GM21737 (cell line): ENCODE measurements around the gene CORO2B.

Source experiments
- ATAC-seq: cut with Tn5 transposase; IDR thresholded peaks from one replicate; pipeline ENCODE4 v1.9.1; 2021; ENCODE audit warnings: mild to moderate bottlenecking, moderate library complexity; ENCODE audit not compliant: unreplicated experiment

CORO2B gene

DNA sequence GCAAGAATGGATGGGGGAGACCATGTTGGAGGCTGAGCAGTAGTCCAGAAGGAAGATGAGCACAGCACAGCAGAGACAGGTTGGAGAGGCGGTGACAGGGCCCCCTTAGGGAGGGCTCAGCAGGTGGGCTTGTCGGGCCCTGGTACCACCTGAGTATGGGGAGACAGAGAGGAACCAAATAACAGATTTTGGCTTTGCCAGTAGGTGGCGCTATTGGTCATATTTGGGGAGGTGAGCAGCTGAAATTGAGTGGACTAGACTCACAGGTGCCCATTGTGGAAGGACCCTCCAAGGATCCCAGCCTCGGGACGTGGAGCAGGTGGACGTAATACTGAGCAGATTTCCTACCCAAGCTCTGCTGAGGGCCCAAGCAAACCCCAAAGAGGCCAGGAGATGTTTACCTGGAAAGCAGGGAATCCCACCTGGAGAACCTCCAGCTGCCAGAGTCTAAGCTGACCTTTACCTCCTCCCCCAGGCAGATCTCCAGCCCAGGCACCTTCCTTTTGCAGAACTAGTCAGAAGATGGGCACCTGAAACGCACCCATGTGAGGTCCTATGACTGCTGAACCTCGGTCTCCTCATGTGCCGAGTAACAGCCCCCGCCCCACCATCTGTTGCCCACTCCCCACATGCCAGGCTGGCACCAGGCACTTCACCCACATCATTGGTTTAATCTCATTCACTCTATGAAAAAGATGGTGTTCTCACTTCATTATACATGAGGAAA lies 24.6 kb upstream of the CORO2B start:
- no peak for ATAC-seq

DNA sequence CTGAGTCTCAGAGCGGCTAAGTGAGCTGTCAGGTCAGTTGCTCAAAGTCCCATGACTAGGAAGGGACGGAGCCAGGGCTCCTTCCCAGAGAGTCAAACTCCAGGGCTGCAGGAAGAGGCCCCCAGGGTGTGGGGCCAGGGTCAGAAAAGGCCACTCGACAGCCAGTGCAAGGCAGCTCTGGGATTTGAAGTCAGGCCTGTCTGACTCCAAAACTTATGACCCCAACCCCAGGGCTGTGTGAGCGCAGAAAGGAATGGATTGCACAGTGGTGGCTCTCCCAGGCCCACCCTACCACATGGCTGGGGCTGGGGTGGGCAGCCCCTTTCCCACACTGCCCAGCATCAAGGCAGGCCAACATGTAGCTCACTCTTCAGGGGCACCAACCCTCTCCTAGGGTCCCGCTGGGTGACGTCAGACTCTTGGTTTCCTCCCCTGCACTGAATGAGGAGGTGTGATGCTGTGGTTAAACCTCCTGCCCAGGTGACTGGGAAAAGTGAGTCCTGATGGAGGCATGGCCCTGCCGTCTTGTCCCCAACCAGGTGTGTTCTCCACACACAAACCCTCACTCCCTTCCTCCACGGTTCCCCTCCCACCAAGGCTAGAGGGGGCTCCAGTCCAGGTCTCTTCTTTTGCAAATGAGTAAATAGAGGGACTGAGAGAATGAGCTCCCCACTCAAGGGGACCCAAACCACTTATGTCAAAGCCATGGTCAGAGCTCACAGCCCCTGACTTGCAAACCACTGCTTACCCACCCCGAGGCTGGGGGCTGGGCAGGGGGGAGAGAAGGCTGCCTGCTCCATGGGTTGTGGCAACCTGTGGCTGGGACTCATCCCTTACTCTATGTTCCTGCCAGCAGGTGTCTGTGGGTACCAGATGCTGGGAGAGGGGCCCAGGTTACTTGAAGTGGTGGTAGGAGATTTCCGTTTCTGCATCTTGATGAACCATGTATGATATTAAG lies 23.8 kb upstream of the CORO2B start:
- no peak for ATAC-seq

DNA sequence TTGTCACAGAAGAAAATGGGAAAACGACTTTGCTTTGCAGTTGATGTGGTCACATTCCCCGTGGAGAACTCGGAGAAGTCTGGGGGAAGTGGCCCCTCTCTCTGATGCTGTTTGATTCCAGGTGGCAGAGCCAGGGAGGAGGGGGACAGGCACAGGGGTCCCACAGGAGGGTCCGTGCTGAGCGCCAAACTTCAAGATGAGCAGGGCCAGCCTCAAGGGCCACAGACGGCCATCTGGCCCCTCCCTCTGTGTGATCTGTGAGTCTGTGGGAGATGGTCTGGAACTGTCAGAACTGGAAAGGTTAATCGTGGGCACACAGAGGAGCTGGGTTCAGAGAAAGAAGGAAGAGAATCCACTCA lies 23.1 kb upstream of the CORO2B start:
- ATAC-seq: no peak

DNA sequence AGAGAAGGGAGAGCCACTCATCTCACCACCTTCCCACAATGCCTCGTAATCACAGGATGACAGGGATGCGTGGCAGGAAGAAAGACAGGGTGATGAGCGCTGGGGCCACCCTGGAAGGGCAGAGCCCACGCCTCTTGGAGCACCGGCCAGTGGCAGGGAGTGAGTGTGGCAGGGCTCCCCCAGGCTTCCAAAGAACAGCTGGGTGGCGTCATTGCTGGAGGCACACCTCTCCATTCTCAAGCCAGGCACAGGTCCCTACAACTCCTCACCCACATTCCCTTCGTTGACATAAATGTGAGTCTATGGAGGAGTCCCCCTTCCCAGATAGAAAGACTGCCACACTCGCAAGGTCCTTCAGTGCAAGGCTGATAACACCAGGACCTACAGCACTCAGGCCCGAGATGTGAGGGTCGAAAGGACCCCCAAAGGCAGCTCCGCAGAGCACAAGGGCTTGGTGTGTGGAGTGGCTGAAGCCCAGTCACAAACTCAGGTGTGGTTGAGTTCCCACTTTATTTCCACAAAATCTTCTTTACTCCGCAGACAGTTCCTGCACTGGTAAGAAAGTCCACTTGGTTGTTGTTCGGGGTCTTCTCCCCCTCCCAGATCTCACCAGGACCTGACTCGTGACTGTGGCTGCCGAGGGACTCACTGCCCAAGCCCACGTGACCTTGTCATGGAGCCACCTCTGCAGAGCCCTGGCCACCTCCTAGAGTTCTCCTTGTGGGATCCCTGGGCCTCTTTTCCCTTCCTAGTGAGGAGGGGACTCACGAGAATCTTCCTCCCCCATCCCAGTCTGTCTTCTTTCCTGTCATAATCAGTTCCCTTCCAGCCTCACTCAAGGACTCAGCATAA lies 22.4 kb upstream of the CORO2B start:
- ATAC-seq: no peak

DNA sequence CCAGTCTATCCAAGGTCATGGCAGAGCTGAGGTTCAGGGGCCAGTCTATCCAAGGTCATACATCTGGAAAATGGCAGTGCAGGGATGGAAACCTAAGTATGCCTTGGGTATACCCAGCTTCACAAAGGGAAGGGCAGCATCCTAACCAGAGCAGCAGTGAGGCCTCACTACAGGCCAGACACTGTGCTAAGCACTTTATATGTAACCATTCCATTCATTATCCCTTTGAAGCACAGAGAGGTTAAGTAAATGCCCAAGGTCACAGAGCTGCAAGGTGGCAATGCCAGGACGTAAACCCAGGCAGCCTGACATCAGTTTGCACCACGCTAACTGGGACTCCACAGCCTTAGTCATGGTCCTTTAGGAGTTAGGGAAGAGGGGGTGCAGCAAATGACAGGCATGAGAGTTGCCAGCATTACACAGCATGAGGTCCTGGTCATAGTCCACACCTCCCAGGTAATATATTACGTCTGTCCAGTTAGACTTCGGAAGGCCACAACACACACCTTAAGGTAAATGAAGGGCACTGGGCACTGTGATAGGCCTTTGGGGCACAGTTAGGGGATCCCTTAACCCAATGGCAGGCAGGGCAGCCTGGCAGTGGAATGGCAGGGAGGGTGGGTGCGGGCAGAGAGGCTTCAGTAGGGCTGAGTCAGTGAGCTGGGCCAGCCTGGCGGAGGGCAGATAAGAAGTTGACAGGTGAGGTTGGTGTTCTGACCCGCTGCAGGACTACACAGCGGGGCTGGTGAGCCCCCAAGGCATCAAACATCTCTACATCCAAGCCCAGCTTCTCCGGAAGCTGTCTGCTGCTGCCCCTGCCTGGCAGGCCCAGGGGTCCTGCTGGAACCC lies 21.1 kb upstream of the CORO2B start:
- ATAC-seq: no peak

DNA sequence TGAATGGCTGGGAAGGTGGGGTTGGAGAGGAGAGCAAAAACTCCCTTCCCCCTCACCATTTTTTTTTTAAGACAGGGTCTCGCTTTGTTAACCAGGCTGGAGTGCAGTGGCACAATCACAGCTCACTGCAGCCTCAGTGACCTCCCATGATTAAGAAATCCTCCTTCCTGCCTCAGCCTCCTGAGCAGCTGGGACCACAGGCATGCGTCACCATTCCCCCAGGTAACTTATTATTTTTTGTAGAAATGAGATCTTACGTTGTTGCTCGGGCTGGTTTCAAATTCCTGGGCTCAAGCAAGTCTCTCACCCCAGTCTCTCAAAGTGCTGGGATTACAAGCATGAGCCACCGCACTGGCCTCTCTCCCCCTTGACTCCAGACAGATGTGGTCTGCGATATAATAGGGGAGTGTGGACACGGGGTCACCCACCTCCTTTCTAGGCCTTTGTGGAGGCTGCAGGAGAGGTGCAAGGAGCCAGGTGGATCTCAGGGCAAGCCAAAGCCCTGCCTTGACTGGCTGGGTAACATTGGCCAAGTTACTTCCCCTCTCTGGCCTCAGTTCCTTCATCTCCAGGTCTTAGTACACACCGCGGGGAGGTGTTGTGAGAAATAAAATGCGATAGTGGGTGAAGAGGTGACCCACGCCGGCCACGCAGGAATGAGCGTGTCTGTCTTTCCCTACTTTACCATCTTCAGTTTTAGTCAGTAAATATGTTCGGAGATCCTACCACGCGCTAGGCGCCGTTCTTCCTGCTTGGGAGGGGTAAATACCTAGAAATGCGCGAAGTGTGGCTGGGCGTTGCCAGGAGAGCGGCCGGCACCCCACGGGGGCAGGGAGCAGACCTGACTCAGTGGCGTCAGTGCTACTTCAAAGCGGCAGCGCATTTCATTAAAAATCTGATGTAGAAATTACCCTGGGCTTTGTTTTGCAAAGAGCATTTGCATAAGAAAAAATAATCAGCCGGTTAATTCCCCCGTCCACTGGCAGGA lies 20.2 kb upstream of the CORO2B start:
- no peak for ATAC-seq

DNA sequence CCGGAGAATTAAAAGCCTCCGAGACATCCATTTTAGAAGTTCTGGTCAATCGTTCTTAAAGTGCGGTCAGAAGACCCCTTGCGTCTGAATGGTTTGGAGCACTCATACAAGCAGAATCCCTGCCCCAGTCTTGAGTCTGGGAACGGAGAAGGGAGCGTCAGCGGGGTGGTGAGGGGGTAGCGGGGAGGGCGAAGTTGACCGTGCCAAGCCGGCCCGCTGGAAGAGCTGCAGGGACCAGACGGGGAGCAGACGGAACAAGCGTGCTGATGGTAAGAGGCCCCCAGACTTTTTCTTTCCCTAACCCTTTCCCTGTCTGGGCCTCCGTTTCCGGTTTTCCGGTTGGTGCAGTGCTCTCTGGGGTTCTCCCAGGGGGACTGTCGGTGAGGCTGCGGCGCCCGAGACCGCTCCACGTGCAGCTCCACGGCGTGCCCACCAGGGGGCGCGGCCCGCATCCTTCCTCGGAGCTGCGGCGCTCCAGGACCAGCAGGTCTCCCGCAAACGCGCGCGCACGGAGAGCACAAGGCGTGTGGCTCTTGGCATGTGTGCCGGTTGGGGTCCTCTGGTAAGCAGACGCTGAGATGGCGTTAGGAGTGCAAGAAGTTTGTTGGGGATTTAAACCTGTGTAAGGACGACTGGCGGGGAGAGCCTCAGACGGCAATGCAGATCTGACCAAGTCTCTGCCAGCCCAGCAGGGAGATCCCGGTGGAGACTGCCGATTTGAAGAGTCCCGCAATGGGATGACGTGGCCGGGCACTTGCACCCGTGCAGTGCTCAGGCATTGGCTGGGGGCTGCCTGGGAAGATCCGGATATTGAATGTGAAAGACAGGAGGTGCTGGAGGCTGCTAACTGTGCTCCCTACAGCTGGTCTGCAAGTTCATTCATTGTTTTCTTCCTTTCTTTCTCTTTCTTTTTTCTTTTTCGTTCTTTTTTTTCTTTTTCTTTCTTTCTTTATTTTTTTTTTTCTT lies 19.2 kb upstream of the CORO2B start:
- no peak for ATAC-seq

DNA sequence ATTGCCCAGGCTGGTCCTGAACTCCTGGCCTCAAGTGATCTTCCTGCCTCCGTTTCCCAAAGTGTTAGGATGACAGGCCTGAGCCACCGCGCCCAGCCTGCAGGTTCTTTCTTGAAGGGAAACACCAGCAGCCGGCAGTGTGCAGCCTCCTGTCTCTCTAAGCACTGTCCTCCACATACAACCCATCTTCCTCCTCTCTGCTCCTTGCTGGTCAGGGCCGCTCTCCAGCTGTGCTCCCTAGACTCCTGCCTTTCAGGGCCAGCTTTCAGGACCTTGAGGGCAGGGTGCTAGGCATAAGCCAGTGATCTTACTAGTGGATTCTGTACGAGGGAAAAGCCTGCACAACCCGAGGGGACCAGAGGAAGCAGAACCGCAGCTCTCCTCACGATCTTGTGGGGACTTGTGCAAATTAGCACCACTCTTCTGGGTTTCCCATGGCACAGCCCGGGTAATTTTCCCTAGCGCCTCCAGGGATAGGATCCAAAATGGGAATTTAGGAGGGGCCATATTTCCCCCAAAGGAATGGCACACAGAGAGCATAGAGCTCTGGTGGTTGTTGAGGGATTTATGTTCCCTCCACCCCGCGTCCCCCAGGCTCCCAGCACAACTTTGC lies 18.2 kb upstream of the CORO2B start:
- ATAC-seq: no peak

DNA sequence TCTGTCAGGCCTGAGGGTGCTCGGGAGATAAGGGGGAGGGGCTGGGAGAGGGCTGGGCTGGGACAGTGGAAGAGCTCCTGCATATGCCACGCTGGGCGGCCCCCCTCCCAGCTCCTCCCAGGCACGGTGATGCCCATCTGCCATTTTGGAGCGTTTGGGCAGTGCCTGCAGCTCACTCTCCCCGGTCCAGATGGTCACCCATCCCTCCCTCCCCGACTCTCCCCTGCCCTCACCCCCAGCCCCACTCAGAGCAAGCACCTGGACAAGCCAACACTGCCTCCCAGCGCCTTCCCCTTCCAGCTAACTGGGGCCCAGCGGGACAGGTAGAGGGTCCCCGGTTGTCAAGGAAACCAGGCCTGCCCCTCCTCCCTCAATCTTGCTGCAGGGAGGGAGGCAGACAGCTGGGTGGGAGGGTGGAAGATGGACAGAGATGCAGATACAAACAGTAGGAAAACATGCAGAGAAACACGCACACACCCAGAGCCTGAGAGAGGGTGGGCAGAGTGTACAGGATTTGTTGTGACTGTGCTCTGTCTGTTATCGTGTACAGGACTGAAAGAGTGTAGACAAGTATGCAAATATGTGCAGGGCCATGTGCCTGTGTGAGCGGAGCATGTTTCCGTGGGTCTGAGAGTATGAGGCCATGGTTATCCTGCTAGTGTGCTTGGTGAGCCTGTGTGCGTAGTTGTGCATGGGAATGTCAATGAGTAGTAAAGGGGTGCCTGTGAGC lies 17.5 kb upstream of the CORO2B start:
- no peak for ATAC-seq

DNA sequence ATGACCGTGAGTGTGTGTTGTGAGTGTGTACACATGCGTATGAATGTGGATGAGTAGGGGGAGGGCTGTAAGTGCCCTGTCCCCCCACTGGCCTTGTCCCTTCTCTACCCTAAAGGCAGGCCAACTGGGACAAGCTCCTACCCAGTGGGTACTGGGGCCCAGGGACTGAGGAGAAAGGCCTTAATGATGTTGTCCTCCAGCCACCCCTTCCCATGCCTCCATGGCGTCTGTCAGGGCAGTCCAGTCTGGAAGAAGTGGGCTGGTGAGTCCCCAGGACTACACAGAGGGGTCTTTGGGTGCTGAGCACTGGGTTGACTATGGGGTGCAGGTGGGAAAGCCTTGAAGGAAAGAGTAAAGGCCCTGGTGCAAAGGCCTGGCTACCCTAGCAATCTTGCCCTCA lies 16.9 kb upstream of the CORO2B start:
- ATAC-seq: no peak

DNA sequence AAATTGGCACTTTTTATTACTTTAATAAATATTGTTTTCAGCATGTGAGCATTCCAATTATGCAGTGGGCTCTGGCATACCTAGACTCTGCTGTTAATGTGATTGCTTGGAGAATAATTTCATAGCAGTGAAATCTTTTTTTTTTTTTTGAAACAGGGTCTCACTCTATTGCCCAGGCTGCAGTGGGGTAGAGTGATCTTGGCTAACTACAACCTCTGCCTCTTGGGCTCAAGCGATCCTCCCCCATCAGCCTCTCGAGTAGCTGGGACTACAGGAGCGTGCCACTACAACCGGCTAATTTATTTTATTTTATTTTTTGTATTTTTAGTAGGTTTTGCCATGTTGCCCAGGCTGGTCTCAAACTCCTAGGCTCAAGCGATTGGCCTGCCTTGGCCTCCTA lies 14.6 kb upstream of the CORO2B start:
- no peak for ATAC-seq

DNA sequence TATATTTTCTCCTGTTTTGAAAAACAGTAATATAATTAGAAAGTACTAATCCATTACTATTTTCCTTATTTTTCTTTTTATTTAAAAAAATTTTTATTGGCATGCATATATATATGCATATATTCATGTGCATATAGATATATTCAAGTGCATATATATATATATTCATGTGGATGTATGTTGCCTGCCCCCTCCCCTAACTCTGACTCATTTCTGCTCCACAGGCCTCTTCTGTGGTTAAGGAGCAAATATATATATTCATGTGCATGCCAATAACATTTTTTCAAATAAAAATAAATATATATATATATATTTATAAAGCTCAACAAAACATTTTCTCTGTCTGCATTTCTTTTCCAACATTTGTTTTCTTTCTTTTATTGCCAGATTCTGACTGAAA lies 13.6 kb upstream of the CORO2B start:
- no peak for ATAC-seq

DNA sequence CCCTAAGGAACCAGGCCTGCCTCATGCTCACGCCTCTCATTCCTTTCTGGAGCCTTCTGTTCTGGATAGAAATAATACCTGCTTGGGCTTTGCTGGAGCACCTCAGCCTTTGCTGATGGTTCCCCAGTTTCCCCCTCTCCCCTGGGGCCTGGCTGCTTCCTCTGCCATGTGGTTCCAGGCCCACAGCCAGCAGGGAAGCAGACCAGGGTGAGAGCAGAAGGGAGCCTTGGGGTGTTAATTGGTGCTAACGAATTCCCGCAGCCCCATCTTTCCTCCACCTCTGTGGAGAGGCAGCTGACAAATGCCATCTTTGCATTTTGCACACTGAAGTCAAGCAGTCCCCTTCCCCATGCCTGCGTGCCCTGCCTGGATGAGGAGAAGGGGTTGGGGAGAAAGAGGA lies 13.1 kb upstream of the CORO2B start:
- ATAC-seq: no peak

DNA sequence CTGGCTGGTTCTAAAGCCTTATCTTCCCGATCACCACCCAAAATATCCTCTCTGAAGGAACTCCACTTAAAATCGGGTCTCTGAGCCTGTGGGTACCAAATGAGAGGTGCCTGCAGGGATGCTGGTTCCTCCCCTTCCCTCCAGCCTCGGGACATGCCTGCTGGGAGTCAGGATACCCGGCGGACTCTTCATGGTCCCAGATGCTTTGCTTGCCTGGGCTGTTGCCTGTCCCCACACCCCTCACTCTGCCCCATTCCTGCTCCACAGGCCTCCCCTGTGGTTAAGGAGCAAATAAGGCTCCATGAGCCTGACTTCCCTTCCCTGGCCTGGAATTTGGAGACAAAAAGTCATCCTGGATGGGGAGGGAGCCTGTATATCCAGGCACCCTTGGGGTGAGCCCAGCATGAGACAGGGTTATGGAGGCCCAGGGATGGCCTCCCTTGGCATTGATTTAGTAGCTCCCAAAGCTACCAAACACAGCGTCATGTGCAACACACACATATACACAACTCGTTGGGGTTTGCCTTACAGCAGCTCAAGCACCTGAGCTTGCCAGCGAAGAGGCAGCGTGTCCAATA lies 12.3 kb upstream of the CORO2B start:
- ATAC-seq: no peak

DNA sequence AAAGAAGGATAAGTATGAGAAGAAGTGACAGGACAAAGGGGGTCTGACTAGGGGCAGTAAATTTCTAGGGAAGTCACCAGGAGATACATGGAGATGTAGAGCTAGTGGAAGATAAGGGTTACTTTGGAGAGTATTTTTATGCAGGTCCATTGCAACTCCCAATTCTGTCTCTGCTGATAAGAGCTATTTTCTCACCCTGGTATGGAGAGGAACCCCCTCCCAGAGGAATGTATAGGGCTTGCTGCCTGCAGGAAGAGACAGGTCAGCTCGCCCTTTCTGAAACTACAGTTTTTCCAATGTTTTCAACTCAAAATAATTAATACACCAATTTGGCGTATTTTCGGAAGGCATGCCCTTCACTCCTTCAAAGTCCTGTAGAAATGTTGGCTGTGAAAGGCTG lies 11.4 kb upstream of the CORO2B start:
- ATAC-seq: no peak

DNA sequence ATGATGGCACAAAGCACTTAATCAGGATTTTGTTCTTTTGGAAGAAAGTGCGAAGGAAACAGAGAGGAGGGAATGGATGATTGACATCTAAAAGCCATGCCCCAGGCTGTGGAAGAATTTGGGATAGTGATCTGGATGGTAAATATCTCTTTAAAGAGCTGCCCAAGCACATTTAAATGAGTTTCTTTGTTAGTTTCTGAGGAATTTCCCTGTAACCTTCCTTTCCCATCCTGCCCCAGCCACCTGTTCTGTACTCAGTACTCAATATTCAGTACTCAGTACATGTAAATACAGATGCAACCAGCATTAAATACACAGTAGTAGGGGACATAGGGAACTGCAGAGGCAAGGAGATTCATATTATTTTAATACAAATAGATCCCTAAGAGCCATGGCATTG lies 7.8 kb upstream of the CORO2B start:
- no peak for ATAC-seq

DNA sequence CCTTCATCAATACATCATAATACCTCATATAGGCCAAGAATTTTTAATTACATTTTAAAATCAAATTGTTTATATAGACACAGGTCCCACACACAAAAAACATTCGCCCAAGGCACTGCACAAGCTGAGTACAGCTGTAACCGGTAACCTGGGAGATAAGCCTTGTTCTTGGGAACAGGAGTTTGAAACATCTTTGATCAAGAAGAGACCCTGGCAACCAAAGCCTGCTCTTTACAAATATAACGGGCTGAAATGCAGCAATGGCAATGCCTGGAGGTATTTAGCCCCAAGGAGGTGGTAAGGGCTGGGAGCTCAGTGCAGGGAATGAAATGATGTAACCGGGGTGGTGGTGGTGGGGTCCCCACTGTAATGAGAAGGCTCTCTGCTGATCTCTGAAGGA lies 7.2 kb upstream of the CORO2B start:
- ATAC-seq: no peak
